Stimulated activated naive CD8-positive, alpha-beta T cell treated with anti-CD3 and anti-CD28 coated beads, Interleukin-15, amount 100 ng/mL, for 72 hours (primary cell): Measurements from ENCODE around the gene TSPAN11.

Source experiments
- ATAC-seq: fragments of 150-1000 bp; cut with Tn5 transposase; 2 replicates; pipeline ENCODE4 v1.10.0; 2021; ENCODE audit warnings: mild to moderate bottlenecking, moderate library complexity
- DNase-seq, 2 donors: peaks; one replicate each; pipeline ENCODE4 v3.0.0; 2021 to 2022
- H3K27ac Mint-ChIP-seq, 2 donors: one replicate each; pipeline ENCODE4 v1.8.0; 2022; ENCODE audit warnings: mild to moderate bottlenecking in 2 of 2, mixed read lengths in 2 of 2, moderate library complexity in 2 of 2
- H3K27me3 Mint-ChIP-seq: one replicate; pipeline ENCODE4 v1.8.0; 2022; ENCODE audit warnings: mixed read lengths
- H3K4me1 Mint-ChIP-seq: one replicate; pipeline ENCODE4 v1.8.0; 2022; ENCODE audit warnings: mild to moderate bottlenecking, mixed read lengths
- H3K4me3 Mint-ChIP-seq, 2 donors: one replicate each; pipeline ENCODE4 v1.8.0; 2022; ENCODE audit warnings: mild to moderate bottlenecking in 2 of 2, mixed read lengths in 2 of 2, moderate library complexity in 1 of 2
- H3K9me3 Mint-ChIP-seq, 2 donors: one replicate each; pipeline ENCODE4 v1.8.0; 2022; ENCODE audit warnings: mixed read lengths in 2 of 2

The TSPAN11 gene

DNA sequence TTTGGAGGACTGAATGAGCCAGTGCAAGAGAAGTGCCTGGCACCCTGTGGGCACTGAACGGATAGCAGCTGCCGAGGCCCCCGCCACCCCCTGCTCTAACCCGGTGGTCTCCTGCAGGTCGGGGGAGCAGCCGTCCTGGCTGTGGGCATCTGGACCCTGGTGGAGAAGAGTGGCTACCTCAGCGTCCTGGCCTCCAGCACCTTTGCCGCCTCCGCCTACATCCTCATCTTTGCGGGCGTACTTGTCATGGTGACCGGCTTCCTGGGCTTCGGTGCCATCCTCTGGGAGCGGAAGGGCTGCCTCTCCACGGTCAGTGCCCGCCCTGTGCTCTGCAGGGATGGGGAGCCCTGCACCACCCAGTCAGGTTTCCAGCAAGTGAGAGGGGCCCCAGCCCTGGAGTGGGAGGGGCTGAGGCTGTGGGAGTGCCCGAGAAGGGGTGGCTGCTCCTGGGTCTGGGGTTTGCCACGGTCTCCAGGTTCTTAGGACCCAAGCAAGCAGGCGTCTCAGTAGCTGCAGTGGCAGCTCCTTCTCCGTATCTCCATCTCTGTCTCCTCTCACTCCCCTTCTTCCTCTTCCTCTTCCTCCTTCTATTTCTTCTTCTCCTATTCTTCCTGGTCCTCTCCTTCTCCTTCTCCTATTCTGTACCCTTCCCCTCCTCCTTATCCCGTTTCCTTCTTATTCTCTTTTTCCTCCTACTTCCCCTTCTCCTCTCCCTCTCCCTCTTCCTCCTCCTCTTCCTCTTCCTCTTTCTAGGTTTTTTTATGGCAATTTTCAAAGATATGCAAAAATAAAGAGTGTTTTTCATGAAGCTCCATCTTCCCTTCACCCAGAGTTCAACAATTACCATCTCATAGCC is 37.4 kb downstream of the TSPAN11 start:
- peaks cover 39% of the 10 kb centered on the region for H3K27me3 Mint-ChIP-seq
- no peak for DNase-seq
- H3K9me3 Mint-ChIP-seq, result no peaks in the 10 kb centered on the region

DNA sequence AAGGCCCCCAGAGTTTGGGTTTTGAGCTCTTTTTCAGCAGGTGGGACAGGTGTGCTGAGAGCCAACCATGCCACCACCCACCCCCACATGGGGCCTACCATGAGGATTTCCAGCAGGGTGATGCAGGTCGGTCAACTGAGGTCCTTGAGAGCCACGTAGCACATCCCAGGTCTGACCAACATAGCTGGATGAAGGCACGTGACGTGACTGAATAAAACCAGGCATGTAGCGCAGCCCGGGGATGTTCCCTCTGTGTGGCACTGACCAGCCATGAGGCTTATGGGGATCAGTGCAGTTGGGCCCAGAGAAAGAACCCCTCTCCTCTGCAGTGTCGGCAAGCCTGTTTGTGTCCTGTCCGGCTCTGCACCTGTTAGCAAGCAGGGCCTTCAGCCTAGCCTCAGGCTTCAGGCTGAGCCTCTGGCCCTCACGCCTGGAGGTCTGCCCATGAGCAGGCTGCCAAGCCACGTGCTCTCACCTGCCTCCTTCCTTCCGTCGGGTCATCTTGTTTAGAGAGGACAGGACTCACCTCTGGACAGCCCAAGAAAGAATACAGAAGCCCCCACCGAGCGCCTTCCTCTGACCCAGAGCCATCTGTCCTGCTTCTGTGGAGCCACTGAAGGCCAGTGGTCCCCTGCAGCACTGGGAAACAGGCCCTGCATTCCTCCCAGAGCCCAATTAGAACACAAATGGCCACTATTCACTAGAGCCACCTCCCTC is 38.5 kb downstream of the TSPAN11 start:
- no peak for ATAC-seq

More for the DNA sequence above, 37.4 kb downstream of the TSPAN11 start:
- no peaks in the 10 kb centered on the region for H3K4me1 Mint-ChIP-seq
- ATAC-seq, result no peak
- no peak overlapping the region for H3K4me3 Mint-ChIP-seq
- H3K27ac Mint-ChIP-seq, result peak overlapping the region in 1 of 2 donors; percentile 29

DNA sequence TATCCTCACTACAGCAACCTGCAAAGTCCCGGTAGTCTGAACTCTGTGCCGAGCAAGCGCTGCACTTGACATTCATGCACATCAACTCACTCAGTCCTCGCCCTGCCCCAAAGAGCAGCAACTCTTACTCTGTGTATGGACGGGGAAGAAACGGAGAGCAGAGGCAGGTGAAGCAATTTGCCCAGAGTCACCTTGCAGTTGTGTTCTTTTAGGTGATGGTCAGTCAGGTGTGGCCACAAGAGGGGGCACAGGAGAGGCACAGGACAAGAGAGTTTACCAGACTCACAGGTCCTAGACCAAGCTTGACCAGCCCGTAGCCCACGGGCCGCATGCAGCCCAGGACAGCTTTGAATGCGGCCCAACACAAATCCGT is 39.1 kb downstream of the TSPAN11 start:
- Mint-ChIP-seq H3K27ac (peak overlapping the region in 1 of 2 donors; percentile 53), H3K4me3 (no peak overlapping the region), H3K27me3 (peaks cover 42% of the 10 kb centered on the region), H3K4me1 (no peaks in the 10 kb centered on the region), H3K9me3 (no peaks in the 10 kb centered on the region)
- ATAC-seq (no peak), DNase-seq (no peak)

More for the DNA sequence above, 38.5 kb downstream of the TSPAN11 start:
- H3K27me3 Mint-ChIP-seq, result peaks cover 37% of the 10 kb centered on the region
- H3K9me3 Mint-ChIP-seq, result no peaks in the 10 kb centered on the region
- no peak overlapping the region for H3K4me3 Mint-ChIP-seq
- no peak for DNase-seq
- no peaks in the 10 kb centered on the region for H3K4me1 Mint-ChIP-seq
- H3K27ac Mint-ChIP-seq, result peak overlapping the region in 1 of 2 donors; percentile 53

DNA sequence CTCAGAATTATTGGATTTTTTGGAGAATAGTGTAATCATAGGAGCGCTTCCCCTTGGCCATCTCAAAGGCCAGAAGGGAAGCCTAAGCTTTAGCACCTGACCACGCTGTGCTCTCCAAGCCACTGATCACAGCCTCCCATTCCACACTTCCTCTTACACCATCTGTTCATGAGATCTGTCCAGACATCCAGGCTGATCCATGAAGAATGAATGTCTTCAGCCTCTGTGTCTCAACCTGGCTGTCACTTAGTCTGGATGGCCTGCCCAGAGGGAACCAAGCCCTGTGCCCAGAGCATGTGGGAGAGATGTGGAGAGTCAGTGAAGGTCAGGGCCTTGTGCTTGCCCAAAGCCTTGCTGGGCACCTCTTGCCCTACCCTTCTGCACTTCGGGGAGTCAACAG is 40.5 kb downstream of the TSPAN11 start:
- no peak for DNase-seq
- Mint-ChIP-seq H3K4me1 (no peaks in the 10 kb centered on the region), H3K27ac (peak overlapping the region in 1 of 2 donors; percentile 89), H3K27me3 (peaks cover 53% of the 10 kb centered on the region), H3K9me3 (no peaks in the 10 kb centered on the region), H3K4me3 (no peak overlapping the region)
- ATAC-seq, result no peak

DNA sequence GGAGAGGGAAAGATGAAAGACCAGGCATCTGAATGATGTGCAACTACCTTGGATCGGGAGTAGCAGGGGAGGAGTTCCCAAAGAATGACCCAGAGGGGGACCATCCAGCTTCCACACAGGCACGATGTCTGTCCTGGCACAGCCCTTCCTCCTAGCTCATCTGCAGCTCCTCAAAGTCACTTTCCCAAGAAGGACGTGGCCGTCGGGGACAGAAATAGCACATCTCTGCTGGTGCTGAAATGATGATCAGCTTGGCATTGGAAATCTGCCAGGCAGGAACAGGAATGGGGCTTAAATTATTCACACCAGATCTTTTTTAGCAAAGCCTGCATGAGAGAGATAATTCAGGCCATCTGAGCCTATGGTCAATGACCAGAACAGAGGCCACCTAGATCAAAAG is 41.7 kb downstream of the TSPAN11 start:
- Mint-ChIP-seq H3K27ac (peak overlapping the region in 1 of 2 donors; percentile 66), H3K9me3 (no peaks in the 10 kb centered on the region), H3K27me3 (peaks cover 53% of the 10 kb centered on the region), H3K4me3 (no peak overlapping the region), H3K4me1 (no peaks in the 10 kb centered on the region)
- no peak for ATAC-seq
- DNase-seq, result no peak

DNA sequence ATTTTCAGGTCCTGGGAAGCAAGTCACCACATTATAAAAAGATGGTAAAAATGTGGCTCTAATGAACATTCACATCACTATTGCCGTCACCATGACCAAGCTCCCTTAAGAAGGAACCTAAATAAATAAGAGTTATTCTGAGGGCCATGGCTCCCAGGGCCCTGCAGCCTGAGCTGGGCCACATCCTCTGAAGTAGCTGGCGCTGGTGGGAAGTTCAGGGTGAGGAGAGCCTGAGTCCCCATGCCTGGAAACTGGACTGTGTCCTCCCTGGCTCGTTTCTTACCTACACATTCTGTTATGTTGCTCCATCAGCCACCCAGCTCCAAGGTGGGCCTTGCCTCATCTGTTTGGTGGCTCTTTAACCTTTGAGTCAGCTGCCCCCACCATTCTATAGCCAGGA is 42.5 kb downstream of the TSPAN11 start:
- H3K4me3 Mint-ChIP-seq, result no peak overlapping the region
- no peaks in the 10 kb centered on the region for H3K9me3 Mint-ChIP-seq
- DNase-seq, result no peak
- no peak for ATAC-seq
- H3K4me1 Mint-ChIP-seq, result no peaks in the 10 kb centered on the region
- no peak overlapping the region for H3K27ac Mint-ChIP-seq
- peaks cover 45% of the 10 kb centered on the region for H3K27me3 Mint-ChIP-seq

DNA sequence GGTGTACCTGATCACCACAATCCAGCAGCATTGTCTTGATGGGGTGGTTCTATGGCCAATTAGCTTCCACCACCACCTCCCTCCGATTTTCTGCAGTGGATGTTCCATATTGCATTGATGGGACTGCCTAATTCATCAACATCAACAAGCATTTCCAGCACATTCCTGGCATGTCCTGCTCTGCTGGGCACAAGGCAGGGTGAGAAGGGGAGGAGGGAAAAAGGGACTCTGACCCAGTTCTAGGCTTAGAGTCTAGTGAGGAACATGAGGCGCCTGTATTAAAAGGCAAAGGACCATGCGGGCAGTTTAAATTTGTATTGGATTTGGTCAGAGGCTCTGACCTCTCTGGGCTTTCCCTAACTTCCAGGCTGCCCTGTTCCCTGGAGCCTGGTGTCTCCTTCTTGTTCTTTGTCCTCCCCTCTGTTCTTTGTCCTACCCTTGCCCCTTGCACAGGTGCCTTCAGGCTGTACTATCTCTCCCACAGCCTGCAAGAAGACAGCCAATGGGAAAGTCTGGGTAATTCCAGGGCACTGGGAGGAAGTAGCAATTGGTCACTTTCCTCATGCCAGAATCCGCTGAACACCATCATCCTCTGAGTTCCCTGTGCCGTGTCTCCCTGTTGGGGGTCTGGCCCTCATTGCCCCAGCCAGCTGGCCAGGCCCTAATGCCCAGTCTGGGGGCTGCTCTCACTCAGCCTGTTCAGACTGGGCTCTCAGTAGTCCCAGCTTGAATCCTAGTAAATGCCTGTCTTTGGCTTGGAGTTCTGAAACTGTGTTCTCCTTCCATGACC is 43.3 kb downstream of the TSPAN11 start:
- Mint-ChIP-seq H3K4me1 (no peaks in the 10 kb centered on the region), H3K9me3 (no peaks in the 10 kb centered on the region), H3K27ac (peak overlapping the region in 1 of 2 donors; percentile 5), H3K4me3 (no peak overlapping the region), H3K27me3 (peaks cover 38% of the 10 kb centered on the region)
- ATAC-seq (no peak), DNase-seq (no peak)

DNA sequence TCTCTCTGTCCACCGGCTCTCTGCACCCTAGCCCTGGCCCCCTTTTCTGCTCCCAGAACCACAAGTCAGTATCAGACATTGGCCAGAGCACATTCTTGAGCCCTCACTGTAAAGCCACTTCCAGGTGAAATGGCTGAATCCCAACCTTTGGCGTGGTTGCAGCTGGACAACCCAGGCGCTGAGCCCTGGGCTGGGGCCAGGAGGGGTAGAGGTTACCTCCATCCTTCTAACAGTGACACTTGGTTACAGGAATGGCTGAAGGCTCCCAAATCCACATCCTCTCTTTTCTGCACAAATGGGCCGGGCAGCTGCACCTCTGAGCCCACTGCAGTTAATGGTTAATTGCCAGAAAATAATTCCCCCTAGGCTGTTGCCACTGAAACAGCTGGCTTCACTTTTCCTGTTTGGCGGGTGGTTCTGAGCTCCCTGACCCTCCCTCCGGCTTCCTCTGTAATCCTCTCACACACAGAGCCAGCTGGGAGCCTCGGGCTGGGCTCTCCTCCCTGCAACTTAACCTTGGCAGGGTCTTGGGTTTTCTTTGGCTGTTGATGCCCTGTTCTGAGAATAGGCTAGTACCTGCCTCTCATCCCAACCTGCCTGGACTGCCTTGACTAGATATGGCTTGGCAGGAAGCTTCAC is 44.1 kb downstream of the TSPAN11 start:
- Mint-ChIP-seq H3K27me3 (peaks cover 38% of the 10 kb centered on the region), H3K4me1 (no peaks in the 10 kb centered on the region), H3K9me3 (no peaks in the 10 kb centered on the region), H3K27ac (no peak overlapping the region), H3K4me3 (no peak overlapping the region)
- ATAC-seq (no peak), DNase-seq (no peak)

DNA sequence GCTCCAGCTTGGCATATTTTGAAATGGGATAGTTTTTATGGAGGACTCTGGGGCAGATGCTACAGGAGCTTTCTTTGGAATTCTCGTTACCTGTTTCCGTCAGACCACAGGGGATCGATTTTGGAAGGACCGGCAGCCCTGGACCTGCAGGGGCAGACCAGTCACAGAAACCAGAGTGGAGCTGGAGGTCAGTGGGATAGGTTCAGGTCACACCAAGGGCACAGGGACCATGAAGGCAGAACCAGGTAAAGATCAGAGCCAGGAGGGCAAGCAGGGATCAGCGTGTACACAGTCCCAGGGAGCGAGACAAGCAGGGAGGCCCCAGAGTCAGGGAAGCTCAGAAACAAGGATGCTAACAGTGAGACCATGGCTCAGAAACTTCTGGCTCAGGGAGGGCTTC is 45.5 kb downstream of the TSPAN11 start:
- no peak overlapping the region for H3K4me3 Mint-ChIP-seq
- H3K27me3 Mint-ChIP-seq, result peaks cover 38% of the 10 kb centered on the region
- DNase-seq (no peak), ATAC-seq (no peak)
- peak overlapping the region in 1 of 2 donors; percentile 79 for H3K27ac Mint-ChIP-seq
- no peaks in the 10 kb centered on the region for H3K9me3 Mint-ChIP-seq
- H3K4me1 Mint-ChIP-seq, result no peaks in the 10 kb centered on the region

DNA sequence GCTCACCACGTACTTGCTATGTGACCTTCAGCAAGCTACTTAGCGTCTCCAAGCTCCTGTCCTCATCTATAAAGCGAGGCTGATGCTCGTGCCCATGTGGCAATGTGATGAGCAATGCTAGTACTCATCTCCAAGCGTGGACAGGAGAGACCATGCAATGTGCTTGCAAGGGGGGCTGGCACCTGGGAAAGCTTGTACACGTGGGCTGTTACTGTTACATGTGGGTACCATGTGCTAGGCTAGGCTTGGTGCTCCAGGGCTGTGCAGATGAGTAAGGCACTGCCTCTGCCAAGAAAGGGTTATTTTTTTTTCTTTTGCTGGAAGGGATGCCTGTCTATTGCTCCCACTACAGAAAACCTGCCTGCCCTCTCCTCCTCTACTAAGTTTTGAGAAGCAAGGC is 46.6 kb downstream of the TSPAN11 start:
- DNase-seq, result no peak
- H3K9me3 Mint-ChIP-seq, result no peaks in the 10 kb centered on the region
- no peaks in the 10 kb centered on the region for H3K4me1 Mint-ChIP-seq
- H3K4me3 Mint-ChIP-seq, result no peak overlapping the region
- ATAC-seq, result no peak
- no peak overlapping the region for H3K27ac Mint-ChIP-seq
- H3K27me3 Mint-ChIP-seq, result peaks cover 38% of the 10 kb centered on the region

DNA sequence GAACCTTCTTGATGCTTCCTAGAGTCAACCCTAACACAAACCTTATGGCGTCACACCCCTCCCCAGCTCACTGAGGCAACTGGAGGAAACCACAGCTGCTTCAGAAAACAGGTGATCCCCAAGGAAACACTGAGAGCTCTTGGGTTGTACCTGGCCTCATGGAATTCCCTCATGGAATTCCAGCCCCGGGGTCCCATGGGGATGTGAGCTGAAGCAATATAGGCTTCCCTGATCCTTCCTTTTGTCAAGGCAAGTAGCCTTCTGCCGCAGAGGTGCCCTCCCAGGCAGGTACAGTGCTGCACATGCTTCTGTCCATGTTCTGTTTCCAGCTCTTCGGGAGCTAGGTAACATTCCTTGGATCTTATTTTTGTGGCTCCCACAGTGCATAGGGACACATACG is 47.3 kb downstream of the TSPAN11 start:
- DNase-seq, result no peak
- Mint-ChIP-seq H3K4me3 (no peak overlapping the region), H3K4me1 (no peaks in the 10 kb centered on the region), H3K27ac (no peak overlapping the region), H3K27me3 (peaks cover 38% of the 10 kb centered on the region), H3K9me3 (no peaks in the 10 kb centered on the region)
- no peak for ATAC-seq

DNA sequence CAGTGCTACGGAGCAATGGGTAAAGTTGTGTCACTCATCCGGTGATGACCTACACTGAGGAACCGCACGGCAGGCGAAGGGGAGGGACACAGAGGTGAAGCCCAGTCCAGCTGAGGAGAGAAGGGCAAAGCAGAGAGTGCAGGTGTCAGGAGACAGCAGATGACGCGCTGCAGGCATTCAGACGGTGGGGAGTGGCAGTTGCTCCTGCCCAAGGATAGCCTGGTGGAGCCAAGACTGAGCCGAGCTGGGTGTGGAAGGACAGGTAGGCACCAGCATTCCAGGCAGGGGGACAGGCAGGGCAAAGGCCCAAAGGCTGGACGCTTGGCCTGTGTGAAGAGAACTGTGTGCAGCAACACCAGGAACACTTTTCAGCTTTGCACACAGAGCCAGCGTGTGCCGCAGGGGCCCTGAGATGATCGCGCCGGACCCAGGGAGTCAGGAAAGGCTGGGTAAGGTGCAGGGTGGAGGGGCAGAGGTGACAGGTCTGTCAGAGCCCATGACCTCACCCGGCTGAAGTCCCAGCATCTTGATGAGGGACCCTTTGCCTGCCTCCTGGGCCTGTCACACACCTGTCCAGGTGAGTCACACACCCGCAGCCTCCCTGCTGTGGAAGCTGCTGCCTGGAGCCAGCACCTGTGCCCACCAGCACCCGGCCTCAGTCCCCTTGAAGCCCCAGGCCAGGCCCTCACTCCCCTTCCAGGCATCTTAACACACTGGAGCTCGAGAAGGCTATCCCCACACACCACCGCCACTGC is 48.4 kb downstream of the TSPAN11 start:
- peak; percentile 6 for ATAC-seq
- H3K27ac Mint-ChIP-seq, result peak overlapping the region in 1 of 2 donors; percentile 84
- DNase-seq, result no peak
- no peaks in the 10 kb centered on the region for H3K9me3 Mint-ChIP-seq
- H3K4me3 Mint-ChIP-seq, result no peak overlapping the region
- no peaks in the 10 kb centered on the region for H3K4me1 Mint-ChIP-seq
- peaks cover 29% of the 10 kb centered on the region for H3K27me3 Mint-ChIP-seq

DNA sequence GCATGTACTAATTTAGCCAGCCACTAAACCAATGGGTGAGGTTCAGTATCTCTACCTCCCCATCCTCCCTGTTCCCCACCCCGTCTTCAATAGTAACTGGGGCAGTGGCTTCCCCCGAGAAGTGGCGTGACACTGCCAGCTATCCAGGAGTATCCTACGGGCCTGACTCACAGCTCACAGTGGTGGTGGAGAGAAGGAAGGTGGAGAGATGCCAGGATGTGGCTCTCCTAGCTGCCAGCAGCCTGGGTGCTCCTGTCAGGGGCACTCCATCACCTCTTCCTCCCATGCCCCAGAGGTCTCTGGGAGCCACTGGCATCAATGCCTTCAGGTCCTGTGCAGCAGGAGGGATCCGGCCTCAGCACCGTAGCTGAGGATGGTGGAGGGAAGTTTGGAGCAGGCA is 49.0 kb downstream of the TSPAN11 start:
- H3K4me1 Mint-ChIP-seq, result no peaks in the 10 kb centered on the region
- no peak overlapping the region for H3K4me3 Mint-ChIP-seq
- DNase-seq, result no peak
- ATAC-seq, result no peak
- no peaks in the 10 kb centered on the region for H3K9me3 Mint-ChIP-seq
- H3K27me3 Mint-ChIP-seq, result peaks cover 23% of the 10 kb centered on the region
- peak overlapping the region in 1 of 2 donors; percentile 84 for H3K27ac Mint-ChIP-seq

DNA sequence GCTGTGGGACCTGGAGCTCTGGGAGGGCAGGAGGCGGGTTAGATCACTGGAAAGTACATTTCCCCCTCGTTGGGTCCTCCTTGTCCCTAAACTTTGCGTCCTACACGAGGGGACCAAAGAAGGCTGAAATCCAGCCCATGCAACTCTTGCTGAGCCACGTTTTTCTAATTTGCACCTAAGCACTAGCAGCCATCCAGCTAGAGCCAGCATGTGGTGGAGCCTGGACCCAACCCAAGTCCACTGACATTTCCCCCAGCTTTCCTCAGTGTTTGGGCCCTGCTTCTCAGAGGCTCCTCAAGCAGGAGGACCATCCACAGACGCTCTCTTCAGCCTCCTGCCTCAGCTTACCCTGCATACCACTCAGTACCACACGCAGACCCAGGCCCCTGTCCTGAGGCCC is 49.7 kb downstream of the TSPAN11 start:
- Mint-ChIP-seq H3K27ac (no peak overlapping the region), H3K4me1 (no peaks in the 10 kb centered on the region), H3K4me3 (no peak overlapping the region), H3K27me3 (peaks cover 16% of the 10 kb centered on the region), H3K9me3 (no peaks in the 10 kb centered on the region)
- DNase-seq (no peak), ATAC-seq (no peak)

DNA sequence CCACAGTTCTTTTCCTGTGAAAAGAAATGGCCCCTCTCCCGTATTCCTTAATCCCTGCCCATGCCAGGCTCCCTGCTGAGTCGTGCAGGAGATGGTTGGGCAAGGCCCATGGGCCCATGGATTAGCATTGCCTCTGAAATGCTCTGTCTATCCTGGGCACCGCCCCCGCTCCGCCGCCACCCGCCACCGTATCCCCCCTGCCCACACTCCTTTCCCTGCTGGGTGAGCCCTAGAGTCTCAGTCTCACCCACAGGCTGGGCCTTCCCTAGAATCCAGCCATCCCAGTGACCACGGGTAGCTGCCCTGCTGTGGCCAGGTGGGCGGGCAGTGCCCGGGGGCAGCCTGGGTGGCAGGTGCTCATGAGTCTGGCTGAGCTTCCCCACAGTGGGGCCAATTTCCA is 50.6 kb downstream of the TSPAN11 start:
- no peak overlapping the region for H3K27ac Mint-ChIP-seq
- no peaks in the 10 kb centered on the region for H3K4me1 Mint-ChIP-seq
- no peak overlapping the region for H3K4me3 Mint-ChIP-seq
- DNase-seq (no peak), ATAC-seq (no peak)
- peaks cover 11% of the 10 kb centered on the region for H3K27me3 Mint-ChIP-seq
- no peaks in the 10 kb centered on the region for H3K9me3 Mint-ChIP-seq
